ENCODE measurements around the gene PLEKHA7. TPM values are rescaled to one million over a fixed set of nuclear protein-coding genes. Genes with fewer than 3 reads are reported as not detected.

PLEKHA7 gene
- total and polyA plus RNA-seq, 2 of the 4 experiments (the other 2 are of a cell fraction), result 0.12 TPM; not detected in 1

GRCh38 chr11:16871368-16871767 is 142.8 kb downstream of the PLEKHA7 start:
- H4K91ac ChIP-seq (ENCODE audit: insufficient read depth, low read depth, low read length), result no peak overlapping the region
- H3K9me3 ChIP-seq (ENCODE audit: control insufficient read depth, insufficient read depth, low read length), result no peaks in the 10 kb centered on the region
- no peak overlapping the region for H3K9ac ChIP-seq (ENCODE audit: low read depth, low read length)
- POLR2A ChIA-PET (ENCODE audit: unreplicated experiment), result no interaction called here
- no peaks in the 10 kb centered on the region for H3K36me3 ChIP-seq (ENCODE audit: control insufficient read depth, insufficient read depth, low read length)
- no peak overlapping the region for H2AK5ac ChIP-seq (ENCODE audit: low read depth, low read length)
- H3K18ac ChIP-seq (ENCODE audit: low read depth, low read length), result no peak overlapping the region
- H3K4ac ChIP-seq (ENCODE audit: low read depth, low read length), result no peak overlapping the region
- no peak overlapping the region for H3K14ac ChIP-seq (replicated peaks; ENCODE audit: low read depth, low read length)
- H2BK120ac ChIP-seq (ENCODE audit: low read depth, low read length), result no peak overlapping the region
- ATAC-seq (ENCODE audit: low read depth) (no peak), DNase-seq (no peak)
- H3K9me1 ChIP-seq (ENCODE audit: insufficient read depth, low read length), result no peaks in the 10 kb centered on the region
- peaks cover 7% of the 10 kb centered on the region for H3K27me3 ChIP-seq (ENCODE audit: control insufficient read depth, insufficient read depth, low read length)
- no peak overlapping the region for H3K4me3 ChIP-seq (ENCODE audit: insufficient read depth, low read depth, low read length)
- no peak overlapping the region for H2AK9ac ChIP-seq (replicated peaks; ENCODE audit: low read depth, low read length, poor library complexity)
- no peak overlapping the region for H4K5ac ChIP-seq (ENCODE audit: low read depth, low read length)
- CTCF ChIA-PET, result no interaction called here
- in situ Hi-C loops (cut with MboI; ENCODE audit: low sequenced_read_pairs) (no loop called here), dilution Hi-C loops (cut with HindIII; ENCODE audit: low sequenced_read_pairs, unreplicated experiment) (no loop called here), intact Hi-C loops (cut with micrococcal nuclease) (no loop called here)
- no peak overlapping the region for H3K27ac ChIP-seq (ENCODE audit: insufficient read depth, low read length)
- H3K79me1 ChIP-seq (ENCODE audit: low read depth in 1 of 2, low read length in 2 of 2), result no peaks in the 10 kb centered on the region
- H4K8ac ChIP-seq (ENCODE audit: low read depth in 2 of 2, low read length in 2 of 2), result no peak overlapping the region
- H2BK15ac ChIP-seq (ENCODE audit: low read depth, low read length), result no peak overlapping the region
- no peak overlapping the region for H2BK5ac ChIP-seq (ENCODE audit: low read depth, low read length, poor library complexity, severe bottlenecking)
- H2BK20ac ChIP-seq (ENCODE audit: low read depth, low read length), result no peak overlapping the region
- BruUV-seq (replicated peaks), result no TSS peak
- TF ChIP-seq RFX5 (IDR thresholded peaks at IDR 0.05; ENCODE audit: low read depth, low read length), result no peak
- TF ChIP-seq MAZ (IDR thresholded peaks at IDR 0.05; ENCODE audit: borderline replicate concordance, low read depth, low read length), result no peak
- TF ChIP-seq SMC3 (IDR thresholded peaks at IDR 0.05; ENCODE audit: low read depth, low read length), result no peak
- no peak for TF ChIP-seq FOS (IDR thresholded peaks at IDR 0.05; ENCODE audit: low read depth, low read length)
- TF ChIP-seq ELK1 (IDR thresholded peaks at IDR 0.05; ENCODE audit: borderline replicate concordance, low read depth, low read length), result no peak
- TF ChIP-seq NFE2L2 (IDR thresholded peaks at IDR 0.05; ENCODE audit: low read depth, low read length), result no peak
- TF ChIP-seq CEBPB (IDR thresholded peaks at IDR 0.05; ENCODE audit: low read depth, low read length), result no peak
- no peak for TF ChIP-seq MXI1 (IDR thresholded peaks at IDR 0.05; ENCODE audit: borderline replicate concordance, low read depth, low read length)
- TF ChIP-seq USF2 (IDR thresholded peaks at IDR 0.05; ENCODE audit: low read depth, low read length), result no peak
- TF ChIP-seq BHLHE40 (IDR thresholded peaks at IDR 0.05; ENCODE audit: low read depth, low read length), result no peak
- TF ChIP-seq CTCF (conservative IDR thresholded peaks at IDR 0.05; ENCODE audit: low read depth, low read length), result no peak
- TF ChIP-seq POLR2A (IDR thresholded peaks at IDR 0.05; ENCODE audit: low read depth, low read length), result no peak
- TF ChIP-seq RAD21 (IDR thresholded peaks at IDR 0.05; ENCODE audit: low read length), result no peak
- TF ChIP-seq RCOR1 (IDR thresholded peaks at IDR 0.05; ENCODE audit: insufficient replicate concordance, low read length), result no peak
- H4K20me1 ChIP-seq (ENCODE audit: insufficient read depth, low read length), result no peaks in the 10 kb centered on the region
- no CpG with 5 or more reads among the region's 5 CpGs for WGBS, 2 experiments (ENCODE audit: extremely low coverage in 2 of 2, insufficient read length in 1 of 2)
- no peak overlapping the region for H3K4me2 ChIP-seq (ENCODE audit: low read depth, low read length)
- H3K4me1 ChIP-seq (ENCODE audit: control insufficient read depth, insufficient read depth, low read length), result no peaks in the 10 kb centered on the region
- no peak overlapping the region for H2AFZ ChIP-seq (replicated peaks; ENCODE audit: low read length, poor library complexity)
- no peak overlapping the region; the same call in 1 of the 2 replicates for H3K56ac ChIP-seq (ENCODE audit: extremely low read depth, insufficient read depth, low read length)
- H3K23ac ChIP-seq (ENCODE audit: low read depth, low read length), result no peak overlapping the region
